K562 (cell line): Measurements from ENCODE around the gene FOXN1.

Experiments
- ATF6 ChIP-seq: sonication (generic); formaldehyde crosslinking; IDR thresholded peaks from 2 replicates; pipeline ENCODE4 v1.4.0; 2020; ENCODE audit warnings: mild to moderate bottlenecking, missing genetic modification reagents
- BRD4 ChIP-seq: fragments of 200-600 bp; sonication (generic); IDR thresholded peaks from 2 replicates; pipeline ENCODE4 v1.6.1; 2017; ENCODE audit warnings: inconsistent platforms
- SIX5 ChIP-seq, 2 experiments: IDR thresholded peaks; 2 replicates each; pipeline ENCODE4 v1.6.1; 2011; ENCODE audit warnings: low read length in 2 of 2, borderline replicate concordance in 1 of 2, low read depth in 1 of 2, mild to moderate bottlenecking in 1 of 2, moderate library complexity in 1 of 2; ENCODE audit not compliant: insufficient read depth in 1 of 2
- SP1 ChIP-seq: sonication (generic); formaldehyde crosslinking; IDR thresholded peaks from 2 replicates; pipeline ENCODE4 v1.8.1; 2022; ENCODE audit warnings: mild to moderate bottlenecking, missing genetic modification reagents
- STAT6 ChIP-seq: sonication (generic); formaldehyde crosslinking; IDR thresholded peaks from 2 replicates; pipeline ENCODE4 v1.8.1; 2023; ENCODE audit warnings: mild to moderate bottlenecking, missing genetic modification reagents
- TCF7 ChIP-seq: sonication (generic); IDR thresholded peaks from 2 replicates; pipeline ENCODE4 v1.6.1; 2016; ENCODE audit warnings: antibody characterized with exemption, borderline replicate concordance
- TOE1 ChIP-seq, 2 experiments: fragments of 450-650 bp in 1 of 2; sonication (generic) in 1 of 2; formaldehyde crosslinking in 1 of 2; IDR thresholded peaks; 2 replicates each; pipeline versions ENCODE4 v1.7.1 to v1.8.0; 2016 to 2022; ENCODE audit warnings: borderline replicate concordance in 2 of 2, mild to moderate bottlenecking in 2 of 2, antibody characterized with exemption in 1 of 2, inconsistent platforms in 1 of 2, low read depth in 1 of 2, missing genetic modification reagents in 1 of 2, moderate library complexity in 1 of 2
- ZHX1 ChIP-seq: fragments of 150-350 bp; conservative IDR thresholded peaks from 2 replicates; pipeline ENCODE4 v1.6.1; 2014; ENCODE audit warnings: low read length
- ZNF324 ChIP-seq: fragments of 250-450 bp; sonication (Bioruptor Pico); IDR thresholded peaks from 2 replicates; pipeline ENCODE4 v1.4.0; 2020; ENCODE audit warnings: mild to moderate bottlenecking

GRCh38 chr17:28548417-28549130, 42.4 kb downstream of the FOXN1 start:
- no peak for TF ChIP-seq SIX5 (IDR thresholded peaks at IDR 0.05; ENCODE audit: borderline replicate concordance in 1 of 2, insufficient read depth in 1 of 2, low read depth in 1 of 2, low read length in 2 of 2)
- no peak for TF ChIP-seq SP1 (CRISPR knock-in tag)
- no peak for TF ChIP-seq TOE1 (IDR thresholded peaks at IDR 0.05; ENCODE audit: borderline replicate concordance)
- no peak for TF ChIP-seq TOE1 (CRISPR knock-in tag; IDR thresholded peaks at IDR 0.05; ENCODE audit: borderline replicate concordance, low read depth)
- TF ChIP-seq ZHX1, result no peak
- TF ChIP-seq ATF6, result no peak
- no peak for TF ChIP-seq BRD4
- no peak for TF ChIP-seq ZNF324 (CRISPR knock-in tag)
- TF ChIP-seq TCF7, result no peak
- TF ChIP-seq STAT6, result no peak
